HG02610 (cell line): ENCODE results near the gene NOCT.
"Not testable (repeated sequence)": the region's sequence is repeated elsewhere in the genome, so short reads cannot be mapped to it uniquely, and the experiment has no call there.

Source experiments
- ATAC-seq: cut with Tn5 transposase; IDR thresholded peaks from one replicate; pipeline ENCODE4 v1.9.1; 2021; ENCODE audit warnings: mild to moderate bottlenecking, moderate library complexity; ENCODE audit not compliant: unreplicated experiment

The NOCT gene

GRCh38 chr4:139015269-139015947 is at the start of gene NOCT:
Gene NOCT (plus strand): TSS chr4:139015781. CDS start chr4:139015982, 201 bp downstream.
- ATAC-seq = peak; percentile 93

- ATAC-seq = peak; percentile 91
Measured at GRCh38 chr4:138967313-138967712, 48.3 kb upstream of the NOCT start.

- no peak for ATAC-seq
Measured at GRCh38 chr4:138972956-138973801, 42.4 kb upstream of the NOCT start.

- ATAC-seq = no peak
Measured at GRCh38 chr4:138975225-138975624, 40.4 kb upstream of the NOCT start.

GRCh38 chr4:138976526-138976925 is 39.1 kb upstream of the NOCT start:
- ATAC-seq = no peak

GRCh38 chr4:138977524-138977923 is 38.1 kb upstream of the NOCT start:
- peak; percentile 81 for ATAC-seq

- ATAC-seq = peak; percentile 15
Measured at GRCh38 chr4:138978028-138978585, 37.5 kb upstream of the NOCT start.

GRCh38 chr4:138978600-138978999 is 37.0 kb upstream of the NOCT start:
- no peak for ATAC-seq

GRCh38 chr4:138979742-138980141 is 35.8 kb upstream of the NOCT start:
- ATAC-seq = no peak

- no peak for ATAC-seq
Measured at GRCh38 chr4:138981930-138982390, 33.6 kb upstream of the NOCT start.

GRCh38 chr4:138982754-138983153 is 32.8 kb upstream of the NOCT start:
- ATAC-seq = no peak

- ATAC-seq = no peak
Measured at GRCh38 chr4:138983690-138984089, 31.9 kb upstream of the NOCT start.

GRCh38 chr4:138984647-138985046 is 30.9 kb upstream of the NOCT start:
- no peak for ATAC-seq

GRCh38 chr4:138992676-138993075 is 22.9 kb upstream of the NOCT start:
- no peak for ATAC-seq

- no peak for ATAC-seq
Measured at GRCh38 chr4:138996090-138996489, 19.5 kb upstream of the NOCT start.

- ATAC-seq = no peak
Measured at GRCh38 chr4:138999666-139000065, 15.9 kb upstream of the NOCT start.

GRCh38 chr4:139000134-139000533 is 15.4 kb upstream of the NOCT start:
- not testable (repeated sequence) for ATAC-seq

- not testable (repeated sequence) for ATAC-seq
Measured at GRCh38 chr4:139001430-139001829, 14.2 kb upstream of the NOCT start.

- ATAC-seq = not testable (repeated sequence)
Measured at GRCh38 chr4:139003668-139004067, 11.9 kb upstream of the NOCT start.

GRCh38 chr4:139005774-139006173 is 9.8 kb upstream of the NOCT start:
- ATAC-seq = no peak

GRCh38 chr4:139007640-139008039 is 7.9 kb upstream of the NOCT start:
- no peak for ATAC-seq

GRCh38 chr4:139008278-139008677 is 7.3 kb upstream of the NOCT start:
- not testable (repeated sequence) for ATAC-seq
